ENCODE results near the gene YIF1B. TPM values are rescaled to one million over a fixed set of nuclear protein-coding genes. Genes with fewer than 3 reads are reported as not detected.

The YIF1B gene
- total and polyA plus RNA-seq, 9 of the 15 experiments (the other 6 are each of a cell fraction or from before 2014, with no cell fraction given) = 8.5 to 586 (median 323) TPM

DNA sequence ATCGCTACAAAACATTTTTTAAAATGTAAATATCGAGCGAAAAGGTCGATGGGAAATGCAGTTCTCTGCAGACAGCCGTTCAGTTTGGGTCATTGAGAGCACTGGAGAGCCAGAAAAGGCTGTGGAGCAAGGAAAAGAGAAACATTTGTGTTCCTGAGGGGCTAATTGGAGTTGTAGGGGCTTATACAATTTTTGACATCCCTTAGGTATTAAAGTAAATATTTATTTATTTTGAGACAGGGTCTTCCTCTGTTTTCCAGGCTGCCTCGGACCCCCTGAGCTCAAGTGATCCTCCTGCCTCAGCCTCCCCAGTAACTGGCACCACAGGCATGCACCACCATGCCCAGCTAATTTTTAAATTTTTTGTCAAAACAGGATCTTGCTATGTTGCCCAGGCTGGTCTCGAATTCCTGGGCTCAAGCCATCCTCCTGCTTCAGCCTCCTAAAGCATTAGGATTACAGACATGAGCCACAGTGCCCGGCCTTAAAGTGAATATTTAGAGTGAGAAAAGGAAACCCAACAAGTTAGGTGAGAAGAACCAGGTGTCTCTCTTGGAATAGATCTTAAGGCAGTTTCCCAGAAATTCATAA lies 825 bp upstream of the YIF1B start (continued):
- TF ChIP-seq ARID4B (CRISPR knock-in tag; IDR thresholded peaks at IDR 0.05) (peak; percentile 57), IRF2 (CRISPR knock-in tag; IDR thresholded peaks at IDR 0.05) (no peak), EWSR1 (IDR thresholded peaks at IDR 0.05; ENCODE audit: borderline replicate concordance, low read depth, partially characterized antibody) (no peak), ZBTB1 (CRISPR knock-in tag; IDR thresholded peaks at IDR 0.05; ENCODE audit: borderline replicate concordance, low read depth) (no peak), PTBP1 (IDR thresholded peaks at IDR 0.05; ENCODE audit: low read depth, low read length) (no peak), ZNF143 (CRISPR knock-in tag; IDR thresholded peaks at IDR 0.05) (peak; percentile 63; the same call in 1 of the 2 replicates), ZNF124 (CRISPR knock-in tag; IDR thresholded peaks at IDR 0.05) (no peak), CBX3 (IDR thresholded peaks at IDR 0.05; ENCODE audit: borderline replicate concordance in 1 of 2, low read length in 2 of 2) (no peak), ZNF57 (CRISPR knock-in tag; IDR thresholded peaks at IDR 0.05) (no peak), IFI16 (CRISPR knock-in tag; IDR thresholded peaks at IDR 0.05) (no peak), ILK (tag; IDR thresholded peaks at IDR 0.05; ENCODE audit: borderline replicate concordance, low read depth) (0 out of 2 replicates have a peak, but pooled peaks have one; percentile 47), ZNF384 (IDR thresholded peaks at IDR 0.05; ENCODE audit: low read depth, low read length) (no peak), CREBBP (IDR thresholded peaks at IDR 0.05; ENCODE audit: low read depth, low read length) (no peak), CTCFL (IDR thresholded peaks at IDR 0.05; ENCODE audit: borderline replicate concordance, insufficient read depth, low read depth, low read length, poor library complexity, severe bottlenecking) (no peak), ATF3 (IDR thresholded peaks at IDR 0.05) (no peak), ATF3 (CRISPR knock-in tag; conservative IDR thresholded peaks at IDR 0.05) (no peak)
- TF ChIP-seq, protein P1, sequence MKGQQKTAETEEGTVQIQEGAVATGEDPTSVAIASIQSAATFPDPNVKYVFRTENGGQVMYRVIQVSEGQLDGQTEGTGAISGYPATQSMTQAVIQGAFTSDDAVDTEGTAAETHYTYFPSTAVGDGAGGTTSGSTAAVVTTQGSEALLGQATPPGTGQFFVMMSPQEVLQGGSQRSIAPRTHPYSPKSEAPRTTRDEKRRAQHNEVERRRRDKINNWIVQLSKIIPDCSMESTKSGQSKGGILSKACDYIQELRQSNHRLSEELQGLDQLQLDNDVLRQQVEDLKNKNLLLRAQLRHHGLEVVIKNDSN (CRISPR knock-in tag; IDR thresholded peaks at IDR 0.05) = peak; percentile 14; the same call in 1 of the 2 replicates
- TF ChIP-seq, protein P2, sequence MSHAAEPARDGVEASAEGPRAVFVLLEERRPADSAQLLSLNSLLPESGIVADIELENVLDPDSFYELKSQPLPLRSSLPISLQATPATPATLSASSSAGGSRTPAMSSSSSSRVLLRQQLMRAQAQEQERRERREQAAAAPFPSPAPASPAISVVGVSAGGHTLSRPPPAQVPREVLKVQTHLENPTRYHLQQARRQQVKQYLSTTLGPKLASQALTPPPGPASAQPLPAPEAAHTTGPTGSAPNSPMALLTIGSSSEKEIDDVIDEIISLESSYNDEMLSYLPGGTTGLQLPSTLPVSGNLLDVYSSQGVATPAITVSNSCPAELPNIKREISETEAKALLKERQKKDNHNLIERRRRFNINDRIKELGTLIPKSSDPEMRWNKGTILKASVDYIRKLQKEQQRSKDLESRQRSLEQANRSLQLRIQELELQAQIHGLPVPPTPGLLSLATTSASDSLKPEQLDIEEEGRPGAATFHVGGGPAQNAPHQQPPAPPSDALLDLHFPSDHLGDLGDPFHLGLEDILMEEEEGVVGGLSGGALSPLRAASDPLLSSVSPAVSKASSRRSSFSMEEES (CRISPR knock-in tag; IDR thresholded peaks at IDR 0.05) = no peak

Data from K562 (cell line).